Measurements from ENCODE around the gene ELAVL2.

DNA sequence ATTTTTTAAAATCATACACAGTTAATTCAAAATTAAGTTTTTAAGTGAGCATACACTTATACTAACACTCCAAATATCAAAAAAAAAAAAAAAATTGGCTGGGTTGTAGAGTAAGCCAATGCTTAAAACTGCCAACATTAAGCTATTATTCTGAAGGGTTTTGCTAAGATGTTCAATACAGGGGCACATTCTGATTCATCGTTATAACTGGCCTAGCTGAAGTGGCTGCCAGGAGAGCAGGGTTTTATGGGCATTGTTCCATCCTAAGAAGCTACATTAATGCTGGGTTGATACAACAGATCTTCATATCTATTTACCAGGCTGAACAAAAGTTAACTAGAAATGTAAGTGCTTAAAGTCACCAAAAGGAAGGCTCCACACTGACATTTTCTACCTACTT lies 13.4 kb downstream of the ELAVL2 start:
- TF ChIP-seq, protein P1, sequence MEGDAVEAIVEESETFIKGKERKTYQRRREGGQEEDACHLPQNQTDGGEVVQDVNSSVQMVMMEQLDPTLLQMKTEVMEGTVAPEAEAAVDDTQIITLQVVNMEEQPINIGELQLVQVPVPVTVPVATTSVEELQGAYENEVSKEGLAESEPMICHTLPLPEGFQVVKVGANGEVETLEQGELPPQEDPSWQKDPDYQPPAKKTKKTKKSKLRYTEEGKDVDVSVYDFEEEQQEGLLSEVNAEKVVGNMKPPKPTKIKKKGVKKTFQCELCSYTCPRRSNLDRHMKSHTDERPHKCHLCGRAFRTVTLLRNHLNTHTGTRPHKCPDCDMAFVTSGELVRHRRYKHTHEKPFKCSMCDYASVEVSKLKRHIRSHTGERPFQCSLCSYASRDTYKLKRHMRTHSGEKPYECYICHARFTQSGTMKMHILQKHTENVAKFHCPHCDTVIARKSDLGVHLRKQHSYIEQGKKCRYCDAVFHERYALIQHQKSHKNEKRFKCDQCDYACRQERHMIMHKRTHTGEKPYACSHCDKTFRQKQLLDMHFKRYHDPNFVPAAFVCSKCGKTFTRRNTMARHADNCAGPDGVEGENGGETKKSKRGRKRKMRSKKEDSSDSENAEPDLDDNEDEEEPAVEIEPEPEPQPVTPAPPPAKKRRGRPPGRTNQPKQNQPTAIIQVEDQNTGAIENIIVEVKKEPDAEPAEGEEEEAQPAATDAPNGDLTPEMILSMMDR (conservative IDR thresholded peaks at IDR 0.05), result no peak
- no peak for TF ChIP-seq ZFX (IDR thresholded peaks at IDR 0.05)
